ENCODE data around the gene MCOLN1. TPM values are rescaled to one million over a fixed set of nuclear protein-coding genes. Genes with fewer than 3 reads are reported as not detected.

The MCOLN1 gene
- total and polyA plus RNA-seq, 2 of the 4 experiments (the other 2 are of a cell fraction), result 3.4 to 19.6 TPM

DNA sequence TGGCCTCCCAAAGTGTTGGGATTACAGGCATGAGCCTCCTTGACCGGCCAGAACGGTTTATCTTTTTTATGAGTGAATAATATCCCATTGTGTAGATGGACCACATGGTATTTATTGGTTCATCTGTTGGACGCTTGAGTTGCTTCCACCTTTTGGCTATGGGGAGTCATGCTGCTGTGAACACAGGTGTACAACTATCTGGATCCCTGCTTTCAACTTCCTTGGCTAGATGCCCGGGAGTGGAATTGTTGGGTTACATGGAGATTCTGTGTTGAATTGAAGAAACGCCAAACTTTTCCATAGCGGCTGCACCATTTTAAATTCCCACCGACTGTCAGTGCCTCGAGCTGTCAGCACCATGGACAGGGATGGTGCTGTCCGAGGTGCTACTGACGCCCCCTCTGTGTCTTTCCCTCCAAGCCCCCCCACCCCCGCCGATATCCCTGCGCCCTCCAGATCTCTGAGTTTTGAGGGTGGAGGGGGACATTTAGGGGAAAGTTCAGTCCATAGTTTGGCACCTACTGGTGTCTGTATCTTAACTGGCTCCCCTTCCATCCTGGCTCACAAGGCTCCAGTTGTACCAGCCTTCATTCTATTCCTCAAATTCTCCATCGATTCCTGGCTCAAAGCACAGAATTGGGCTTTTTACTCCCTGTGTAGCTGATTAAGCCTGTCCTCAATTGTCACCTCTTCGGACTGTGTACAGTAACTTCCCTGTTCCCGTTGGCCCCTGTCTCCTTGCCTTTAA, 40.4 kb downstream of the MCOLN1 start:
- ChIA-PET POLR2A (ENCODE audit: unreplicated experiment) (no interaction called here), CTCF (no interaction called here)
- TF ChIP-seq RFX5 (IDR thresholded peaks at IDR 0.05; ENCODE audit: low read depth, low read length) (no peak), MXI1 (IDR thresholded peaks at IDR 0.05; ENCODE audit: borderline replicate concordance, low read depth, low read length) (0 out of 2 replicates have a peak, but pooled peaks have one; percentile 33)
- H2BK15ac ChIP-seq (ENCODE audit: low read depth, low read length), result no peak overlapping the region
- BruUV-seq (replicated peaks), result no TSS peak
- H3K9me3 ChIP-seq (ENCODE audit: control insufficient read depth, insufficient read depth, low read length), result no peaks in the 10 kb centered on the region
- in situ Hi-C loops (cut with MboI; ENCODE audit: low sequenced_read_pairs) (no loop called here), dilution Hi-C loops (cut with HindIII; ENCODE audit: low sequenced_read_pairs, unreplicated experiment) (no loop called here), intact Hi-C loops (cut with micrococcal nuclease) (no loop called here)
- no peak overlapping the region for H3K9ac ChIP-seq (ENCODE audit: low read depth, low read length)
- DNase-seq, result no peak
- no peak overlapping the region for H3K4me3 ChIP-seq (ENCODE audit: insufficient read depth, low read depth, low read length)
- no peak overlapping the region for H4K91ac ChIP-seq (ENCODE audit: insufficient read depth, low read depth, low read length)
- no peak overlapping the region for H2BK20ac ChIP-seq (ENCODE audit: low read depth, low read length)
- 73% methylated on average over 3 of the region's 16 CpGs; no CpG with 5 or more reads in 1 of the 2 experiments for WGBS, 2 experiments (ENCODE audit: extremely low coverage in 2 of 2, insufficient read length in 1 of 2)
- H3K79me1 ChIP-seq (ENCODE audit: low read depth in 1 of 2, low read length in 2 of 2), result no peaks in the 10 kb centered on the region
- H2AK9ac ChIP-seq (replicated peaks; ENCODE audit: low read depth, low read length, poor library complexity), result no peak overlapping the region
- no peaks in the 10 kb centered on the region for H3K27me3 ChIP-seq (ENCODE audit: control insufficient read depth, insufficient read depth, low read length)
- H3K56ac ChIP-seq (ENCODE audit: extremely low read depth, insufficient read depth, low read length), result no peak overlapping the region
- no peaks in the 10 kb centered on the region for H4K20me1 ChIP-seq (ENCODE audit: insufficient read depth, low read length)
- H2BK120ac ChIP-seq (ENCODE audit: low read depth, low read length), result no peak overlapping the region
- H3K14ac ChIP-seq (replicated peaks; ENCODE audit: low read depth, low read length), result no peak overlapping the region
- peak; percentile 48; the same call in 1 of the 2 replicates for ATAC-seq (ENCODE audit: low read depth)
- no peak overlapping the region for H3K4ac ChIP-seq (ENCODE audit: low read depth, low read length)
- no peak overlapping the region for H2AK5ac ChIP-seq (ENCODE audit: low read depth, low read length)
- H3K18ac ChIP-seq (ENCODE audit: low read depth, low read length), result no peak overlapping the region
- 0 out of 2 replicates have a peak, but pooled peaks cover 1% of the 10 kb centered on the region for H3K9me1 ChIP-seq (ENCODE audit: insufficient read depth, low read length)
- peak overlapping the region; percentile 33 for H2AFZ ChIP-seq (replicated peaks; ENCODE audit: low read length, poor library complexity)
- H4K5ac ChIP-seq (ENCODE audit: low read depth, low read length), result no peak overlapping the region
- no peak overlapping the region for H3K4me2 ChIP-seq (ENCODE audit: low read depth, low read length)
- no peak overlapping the region for H4K8ac ChIP-seq (ENCODE audit: low read depth in 2 of 2, low read length in 2 of 2)
- no peak overlapping the region for H2BK5ac ChIP-seq (ENCODE audit: low read depth, low read length, poor library complexity, severe bottlenecking)
- no peak overlapping the region for H3K23ac ChIP-seq (ENCODE audit: low read depth, low read length)
- peaks cover 30% of the 10 kb centered on the region for H3K36me3 ChIP-seq (ENCODE audit: control insufficient read depth, insufficient read depth, low read length)
- H3K4me1 ChIP-seq (ENCODE audit: control insufficient read depth, insufficient read depth, low read length), result no peaks in the 10 kb centered on the region
- no peak overlapping the region for H3K27ac ChIP-seq (ENCODE audit: insufficient read depth, low read length)

Data from IMR-90 (cell line).